Common myeloid progenitor, CD34-positive (primary cell): Measurements from ENCODE around the gene DTX2.
"Not testable (repeated sequence)": the region's sequence is repeated elsewhere in the genome, so short reads cannot be mapped to it uniquely, and the experiment has no call there.

Experiments used
- CTCF ChIA-PET: fragments of 350-600 bp; sonication (Branson Sonifier 250); formaldehyde crosslinking; loops from one replicate; lab custom pipeline; 2021; ENCODE audit warnings: antibody characterized with exemption; lab: Charles Lee
- POLR2A ChIA-PET: fragments of 350-600 bp; sonication (Branson Sonifier 250); formaldehyde crosslinking; loops from one replicate; lab custom pipeline; 2021; ENCODE audit warnings: antibody characterized with exemption; lab: Charles Lee
- DNase-seq, 3 donors: peaks; one replicate each; pipeline versions ENCODE4 v3.0.0 to v3.0.0-alpha.2; 2013
- H3K27ac ChIP-seq, 2 experiments: 1 replicate in 1 of 2; 2 replicates in 1 of 2; pipeline ENCODE4 v1.7.0; 2013; ENCODE audit warnings: inconsistent platforms in 2 of 2, low read length in 2 of 2, mild to moderate bottlenecking in 2 of 2, low read depth in 1 of 2, moderate library complexity in 1 of 2; ENCODE audit not compliant: severe bottlenecking in 2 of 2, insufficient read depth in 1 of 2, poor library complexity in 1 of 2
- H3K27me3 ChIP-seq, 5 experiments: replicated peaks in 2 of 5; 1 replicate in 3 of 5; 2 replicates in 2 of 5; pipeline versions ENCODE4 v1.6.1 to v1.7.0; 2013; ENCODE audit warnings: low read length in 4 of 5, mild to moderate bottlenecking in 2 of 5, moderate library complexity in 2 of 5, inconsistent platforms in 1 of 5; ENCODE audit not compliant: insufficient read depth in 5 of 5, control insufficient read depth in 4 of 5
- H3K36me3 ChIP-seq, 4 experiments: 1 replicate in 2 of 4; 2 replicates in 2 of 4; pipeline versions ENCODE4 v1.6.1 to v1.7.0; 2013; ENCODE audit warnings: low read length in 3 of 4, control low read depth in 1 of 4, mild to moderate bottlenecking in 1 of 4; ENCODE audit not compliant: control insufficient read depth in 4 of 4, insufficient read depth in 4 of 4
- H3K4me1 ChIP-seq, 4 experiments: 1 replicate in 3 of 4; 2 replicates in 1 of 4; pipeline versions ENCODE4 v1.6.1 to v1.7.1; 2013; ENCODE audit warnings: low read length in 3 of 4, mild to moderate bottlenecking in 3 of 4, control low read depth in 1 of 4, inconsistent platforms in 1 of 4, moderate library complexity in 1 of 4; ENCODE audit not compliant: control insufficient read depth in 4 of 4, insufficient read depth in 4 of 4; ENCODE audit errors: control extremely low read depth in 1 of 4
- H3K4me3 ChIP-seq, 7 experiments: 1 replicate in 4 of 7; 2 replicates in 3 of 7; pipeline versions ENCODE4 v1.5.1 to v1.7.0; 2013; ENCODE audit warnings: mild to moderate bottlenecking in 7 of 7, low read length in 6 of 7, moderate library complexity in 6 of 7, inconsistent platforms in 2 of 7, low read depth in 2 of 7, control low read depth in 1 of 7; ENCODE audit not compliant: insufficient read depth in 4 of 7, control insufficient read depth in 1 of 7; ENCODE audit errors: extremely low read depth in 1 of 7
- H3K9me3 ChIP-seq, 5 experiments: 1 replicate in 4 of 5; 2 replicates in 1 of 5; pipeline versions ENCODE4 v1.6.1 to v1.7.1; 2013; ENCODE audit warnings: low read length in 4 of 5, mild to moderate bottlenecking in 2 of 5, inconsistent platforms in 1 of 5, low read depth in 1 of 5, moderate library complexity in 1 of 5; ENCODE audit not compliant: control insufficient read depth in 4 of 5, insufficient read depth in 2 of 5; ENCODE audit errors: control extremely low read depth in 1 of 5
- WGBS: methylation state at CpG from one replicate; pipeline ENCODE4 v1.1.5; 2013; ENCODE audit not compliant: insufficient coverage; 5-methylcytosine and 5-hydroxymethylcytosine counted together

The DTX2 gene

GRCh38 chr7:76480403-76481253 is 19.1 kb downstream of the DTX2 start:
- WGBS = 93% methylated on average over 8 of the region's 29 CpGs
- not testable (repeated sequence) for DNase-seq

GRCh38 chr7:76482660-76483059 is 21.2 kb downstream of the DTX2 start:
- H3K36me3 ChIP-seq, H3K4me1 ChIP-seq, H3K4me3 ChIP-seq, H3K27ac ChIP-seq, H3K9me3 ChIP-seq, CTCF ChIA-PET, DNase-seq, POLR2A ChIA-PET, H3K27me3 ChIP-seq: not testable (repeated sequence)
- 97% methylated on average over 22 of the region's 24 CpGs for WGBS

More at GRCh38 chr7:76480403-76481253, 19.1 kb downstream of the DTX2 start:
- H3K4me3 ChIP-seq, H3K4me1 ChIP-seq, H3K36me3 ChIP-seq, H3K27me3 ChIP-seq, H3K9me3 ChIP-seq, POLR2A ChIA-PET, H3K27ac ChIP-seq, CTCF ChIA-PET: not testable (repeated sequence)

- POLR2A ChIA-PET, H3K27me3 ChIP-seq, CTCF ChIA-PET, H3K4me1 ChIP-seq, H3K9me3 ChIP-seq, H3K36me3 ChIP-seq, H3K27ac ChIP-seq, DNase-seq, H3K4me3 ChIP-seq: not testable (repeated sequence)
- 81% methylated on average over 5 of the region's 17 CpGs for WGBS
These were observed 21.6 kb downstream of the DTX2 start for GRCh38 chr7:76483081-76483480.

- H3K27me3 ChIP-seq, DNase-seq, H3K9me3 ChIP-seq, H3K27ac ChIP-seq, H3K4me1 ChIP-seq, H3K36me3 ChIP-seq, POLR2A ChIA-PET, H3K4me3 ChIP-seq, CTCF ChIA-PET: not testable (repeated sequence)
- WGBS = no CpG with 5 or more reads among the region's 12 CpGs
These were observed 22.9 kb downstream of the DTX2 start for GRCh38 chr7:76484456-76484855.

GRCh38 chr7:76485822-76486610 is 24.5 kb downstream of the DTX2 start:
- H3K27ac ChIP-seq, H3K4me3 ChIP-seq, CTCF ChIA-PET, H3K27me3 ChIP-seq, H3K36me3 ChIP-seq, H3K4me1 ChIP-seq, H3K9me3 ChIP-seq, POLR2A ChIA-PET, DNase-seq: not testable (repeated sequence)
- WGBS = no CpG with 5 or more reads among the region's 20 CpGs

- CTCF ChIA-PET, POLR2A ChIA-PET, H3K4me1 ChIP-seq, H3K27me3 ChIP-seq, H3K4me3 ChIP-seq, DNase-seq, H3K36me3 ChIP-seq, H3K27ac ChIP-seq, H3K9me3 ChIP-seq: not testable (repeated sequence)
- no CpG with 5 or more reads among the region's 5 CpGs for WGBS
These were observed 25.1 kb downstream of the DTX2 start for GRCh38 chr7:76486618-76487017.

- H3K27me3 ChIP-seq, H3K27ac ChIP-seq, H3K4me3 ChIP-seq, DNase-seq, H3K4me1 ChIP-seq, POLR2A ChIA-PET, H3K36me3 ChIP-seq, CTCF ChIA-PET, H3K9me3 ChIP-seq: not testable (repeated sequence)
- WGBS = no CpG with 5 or more reads among the region's 13 CpGs
These were observed 26.5 kb downstream of the DTX2 start for GRCh38 chr7:76487969-76488368.
